ENCODE results near the gene RGS6.
A peak's percentile ranks its signal among the peaks of the same experiment; 100 is the strongest.

The RGS6 gene

GRCh38 chr14:72513965-72514659, 581.9 kb downstream of the RGS6 start:
- DNase-seq, result no peak

- no peak for DNase-seq
These were observed 582.4 kb downstream of the RGS6 start for GRCh38 chr14:72514660-72515025.

DNA sequence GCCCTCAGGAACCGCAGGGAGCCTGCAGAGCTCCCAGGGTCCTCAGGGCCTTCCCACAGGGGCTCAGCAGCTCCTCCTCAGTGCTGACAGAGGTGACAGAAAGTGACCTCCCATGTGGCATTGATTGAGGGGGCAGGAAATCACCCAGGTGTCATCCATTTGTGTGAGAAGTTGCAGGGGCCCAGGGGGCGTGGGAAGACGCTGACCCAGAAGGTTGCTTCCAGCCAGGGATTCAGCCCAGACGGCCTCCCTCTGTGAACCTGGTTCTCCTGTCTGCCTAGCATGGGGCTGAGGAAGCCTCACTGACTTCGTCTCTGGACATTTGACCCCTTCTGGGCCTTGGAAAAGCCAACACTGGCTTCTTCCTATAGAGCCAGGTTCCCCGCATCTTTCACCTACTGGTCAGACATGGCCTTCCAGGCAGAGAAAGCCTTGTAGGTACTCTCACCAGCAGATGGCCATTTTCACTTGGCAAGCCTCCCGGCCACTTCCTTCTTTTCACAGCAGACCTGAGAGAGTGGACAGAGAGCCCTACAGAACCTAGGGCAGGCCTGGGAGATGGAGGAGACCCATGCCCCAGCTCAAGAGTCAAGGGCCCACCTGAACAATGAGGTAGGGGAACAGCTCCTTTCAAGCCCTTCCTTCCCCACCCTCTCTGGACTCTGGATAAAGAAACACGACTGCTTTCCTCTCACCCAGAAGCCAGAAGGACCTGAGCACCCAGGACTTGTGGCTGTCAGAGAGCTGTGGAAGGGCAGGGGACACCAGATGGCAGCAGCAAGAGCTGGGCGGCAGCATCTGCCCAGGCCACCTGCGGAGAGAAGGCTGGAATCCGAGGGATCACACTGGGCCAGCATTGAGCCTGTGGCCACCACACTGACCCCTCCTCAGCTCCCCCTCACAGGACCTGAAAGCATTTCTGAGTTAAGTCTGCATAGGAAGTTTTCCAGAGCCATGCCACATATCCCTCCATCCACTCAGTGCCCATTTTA, 583.8 kb downstream of the RGS6 start:
- DNase-seq, result no peak

DNA sequence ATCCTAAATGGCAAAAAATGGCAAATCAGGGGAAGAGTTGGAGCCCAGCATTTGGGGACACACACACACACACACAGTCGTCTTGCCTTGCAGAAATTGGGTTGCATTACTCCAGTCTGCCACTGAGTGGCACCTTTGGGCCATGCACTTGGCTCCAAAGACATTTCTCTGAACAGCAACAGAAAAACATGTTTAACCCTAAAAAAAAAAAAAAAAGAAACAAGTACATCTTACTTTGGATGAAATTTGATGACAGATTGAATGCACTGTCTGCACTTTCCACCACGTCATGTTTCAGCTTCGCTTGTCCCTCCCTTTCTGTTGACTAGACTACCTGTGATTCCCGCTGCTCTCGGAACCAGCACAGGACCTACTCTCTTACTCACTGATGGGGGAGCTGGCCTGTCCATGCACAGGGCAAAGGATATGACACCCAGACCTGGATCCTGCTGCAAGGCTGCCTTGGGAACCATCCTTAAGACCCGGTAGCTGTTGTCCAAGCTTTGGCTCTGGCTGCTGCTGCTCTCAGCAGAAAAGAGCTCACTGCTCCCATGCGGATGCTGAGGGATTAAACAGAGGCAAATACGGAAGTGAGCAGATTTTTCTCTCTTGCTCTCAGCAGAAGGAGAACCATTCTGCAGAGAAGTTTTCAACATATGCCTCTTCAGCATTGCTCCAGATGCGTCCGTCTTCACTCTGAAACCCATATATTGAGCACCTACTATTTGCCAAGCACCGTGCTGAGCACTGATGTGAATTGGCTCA, 584.9 kb downstream of the RGS6 start:
- peak; percentile 55 for DNase-seq

DNA sequence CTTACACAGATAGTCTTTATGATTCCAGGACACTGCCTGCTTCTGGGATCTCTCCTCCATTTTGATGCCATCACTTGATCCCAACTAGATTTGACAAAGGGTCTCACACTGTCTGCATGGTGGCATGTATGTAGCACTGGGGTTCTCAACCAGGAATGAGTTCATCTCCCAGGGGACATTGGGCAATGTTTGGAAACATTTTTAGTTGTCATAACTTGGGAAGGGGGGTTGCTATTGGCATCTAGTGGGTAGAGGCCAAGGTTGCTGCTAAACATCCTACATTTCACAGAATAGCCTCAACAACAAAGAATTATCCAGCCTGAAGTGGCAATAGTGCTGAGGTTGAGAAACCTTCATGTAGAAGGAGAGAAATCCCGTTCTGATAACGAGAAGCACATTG, 585.5 kb downstream of the RGS6 start:
- DNase-seq, result no peak

DNA sequence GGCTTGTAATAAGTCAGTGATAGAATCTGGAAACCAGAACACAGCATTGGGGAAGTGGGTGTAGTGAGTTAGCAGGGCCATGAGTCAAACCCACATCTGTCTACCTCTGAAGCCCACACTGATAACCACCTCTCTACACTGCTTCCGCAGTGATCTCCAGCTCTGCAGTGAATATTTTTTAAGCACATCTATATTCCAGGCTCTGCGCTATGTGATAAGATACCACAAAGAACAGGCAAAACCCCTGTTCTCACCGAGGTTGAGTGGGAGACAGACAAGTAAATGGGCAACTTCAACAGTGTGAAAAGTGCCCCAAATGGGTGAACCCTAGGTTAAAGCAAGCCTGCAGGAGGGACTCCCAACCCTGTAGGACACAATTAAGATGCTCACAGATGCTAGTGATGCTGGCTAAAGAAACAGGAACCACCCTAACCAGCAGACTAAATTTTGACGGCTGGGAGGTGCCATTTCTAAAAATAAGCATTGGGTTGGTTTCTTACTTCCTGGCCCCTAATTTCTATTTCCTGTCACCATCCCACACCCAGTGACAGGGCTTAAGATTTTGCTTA, 586.7 kb downstream of the RGS6 start:
- no peak for DNase-seq

DNA sequence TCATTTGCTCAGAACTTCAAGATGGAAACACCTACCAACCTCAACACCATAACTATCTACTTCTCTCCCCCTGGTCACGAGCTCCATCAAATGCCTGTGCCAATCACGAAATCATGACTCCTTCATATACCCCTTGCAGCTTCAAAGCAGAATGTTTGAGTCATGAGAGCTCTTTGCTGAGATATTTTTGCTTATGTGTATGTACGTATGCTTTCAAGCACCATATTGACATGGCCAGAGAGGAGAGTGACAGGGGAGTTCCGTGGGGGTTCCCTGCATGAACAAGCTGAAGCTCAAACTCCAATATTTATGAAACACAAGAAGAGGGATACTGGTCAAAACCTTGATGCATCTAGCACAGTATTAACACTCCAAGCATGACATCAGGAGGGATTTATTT, 587.3 kb downstream of the RGS6 start:
- DNase-seq, result no peak

DNA sequence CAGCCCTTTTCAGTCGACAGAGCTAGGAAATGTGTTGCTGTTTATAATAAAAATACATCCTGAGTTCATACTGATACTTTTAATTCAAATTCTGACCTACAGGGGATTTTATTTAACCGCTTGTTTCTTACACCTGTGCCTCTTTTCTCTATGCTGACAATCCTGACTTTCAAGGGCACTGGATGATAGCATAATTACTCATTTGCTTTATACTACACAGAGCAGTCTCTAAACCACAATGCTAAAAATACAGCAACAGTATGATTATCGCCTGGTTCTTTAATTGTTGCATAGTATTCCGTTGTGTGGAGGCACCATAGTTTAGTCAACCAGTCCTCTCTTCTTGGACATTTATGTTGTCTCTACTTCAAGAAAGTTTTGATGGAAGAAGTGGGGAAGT, 588.8 kb downstream of the RGS6 start:
- no peak for DNase-seq

- DNase-seq, result no peak
These were observed 589.9 kb downstream of the RGS6 start for GRCh38 chr14:72521968-72522741.

DNA sequence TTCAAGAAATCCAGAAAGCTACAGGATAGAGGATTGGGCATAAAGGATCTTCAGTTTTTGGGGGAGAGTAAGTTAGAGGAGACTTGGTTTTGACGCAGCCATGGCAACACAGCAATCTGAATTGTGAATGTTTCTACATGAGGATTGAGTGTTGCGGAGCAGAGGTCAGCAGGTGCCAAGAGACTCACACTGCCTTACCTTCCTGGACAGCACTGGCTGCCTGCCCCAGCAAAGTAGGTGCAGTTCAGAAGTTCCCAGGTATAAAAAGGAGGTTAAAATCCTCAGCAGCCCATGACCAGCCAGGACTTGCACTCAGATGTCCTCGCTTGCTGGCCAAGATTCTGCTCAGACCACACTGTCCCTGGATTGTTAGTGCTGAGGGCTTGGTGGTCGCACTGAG, 590.6 kb downstream of the RGS6 start:
- no peak for DNase-seq

- DNase-seq, result no peak
These were observed 591.4 kb downstream of the RGS6 start for GRCh38 chr14:72523424-72524294.

DNA sequence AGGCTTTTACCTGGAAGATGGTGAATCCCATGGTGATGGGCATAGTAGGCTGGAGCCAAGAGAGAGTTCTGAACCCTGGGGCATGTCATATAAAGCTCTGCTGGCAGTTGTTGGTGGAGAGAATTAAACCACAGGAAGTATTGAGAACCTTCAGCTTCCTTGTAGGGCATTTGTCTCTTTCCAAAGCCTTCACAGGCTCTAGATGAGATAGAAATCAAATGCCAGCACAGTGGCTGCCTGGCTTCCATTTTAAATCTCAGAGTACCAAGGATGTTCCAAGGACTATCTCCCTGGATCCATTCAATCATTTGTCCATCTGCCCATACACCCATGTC, 592.0 kb downstream of the RGS6 start:
- no peak for DNase-seq

- DNase-seq, result no peak
These were observed 593.1 kb downstream of the RGS6 start for GRCh38 chr14:72525087-72525915.

DNA sequence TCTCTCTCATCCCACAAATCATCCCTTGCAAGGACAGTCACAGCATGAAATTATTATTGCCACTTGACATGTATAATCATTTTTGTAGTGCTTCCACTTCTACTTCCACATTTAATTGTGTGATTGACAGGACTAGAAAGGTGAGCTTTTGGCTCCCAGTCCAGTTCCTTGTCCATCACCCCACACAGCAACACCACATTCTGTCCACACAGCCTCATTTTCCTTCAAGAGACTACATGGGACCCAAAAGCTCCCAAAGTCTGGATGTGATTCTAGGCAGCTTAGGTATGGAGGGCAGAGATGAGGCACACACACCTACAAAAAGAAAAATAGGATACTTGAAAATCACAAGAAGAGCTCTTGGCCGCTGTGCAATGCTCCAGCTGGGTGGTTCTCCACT, 595.4 kb downstream of the RGS6 start:
- DNase-seq, result no peak

DNA sequence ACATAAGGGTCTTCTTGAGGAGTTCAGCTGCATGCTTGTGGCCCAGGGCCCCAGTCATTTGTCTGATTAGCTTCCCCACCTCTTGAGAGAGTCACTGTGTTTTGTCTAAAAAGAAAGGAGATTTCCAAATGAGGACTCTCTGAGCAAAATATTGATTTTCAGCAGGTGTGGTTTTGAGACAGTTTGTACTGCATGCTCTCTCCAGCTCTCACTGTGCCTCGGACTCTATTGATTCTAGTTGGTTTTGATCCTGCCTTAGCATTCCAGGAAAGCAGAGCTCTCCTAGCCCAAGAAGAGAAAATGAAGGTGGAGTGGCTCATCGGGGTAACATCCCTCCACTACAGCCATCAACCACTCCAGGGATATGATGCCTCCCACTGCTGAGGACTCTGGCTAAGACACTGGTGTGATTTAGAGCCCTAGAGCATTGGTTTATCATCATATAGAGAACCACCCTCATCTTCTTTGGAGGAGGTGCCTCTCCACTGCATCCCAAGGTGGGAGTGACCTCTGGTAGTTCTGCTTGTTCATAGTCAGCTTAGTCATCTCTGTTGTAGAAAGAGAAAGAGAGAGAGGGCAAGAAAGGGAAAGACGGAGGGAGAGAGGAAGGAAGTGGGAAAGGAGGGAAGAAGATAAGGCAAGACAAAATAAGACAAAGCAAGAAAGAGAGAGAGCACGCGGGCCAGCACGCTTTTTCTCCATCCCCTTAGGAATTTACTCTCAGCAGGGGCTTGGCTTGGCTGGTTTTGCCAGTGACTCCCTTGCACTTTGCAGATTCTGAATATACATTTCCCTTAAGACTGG, 596.0 kb downstream of the RGS6 start:
- DNase-seq, result no peak

DNA sequence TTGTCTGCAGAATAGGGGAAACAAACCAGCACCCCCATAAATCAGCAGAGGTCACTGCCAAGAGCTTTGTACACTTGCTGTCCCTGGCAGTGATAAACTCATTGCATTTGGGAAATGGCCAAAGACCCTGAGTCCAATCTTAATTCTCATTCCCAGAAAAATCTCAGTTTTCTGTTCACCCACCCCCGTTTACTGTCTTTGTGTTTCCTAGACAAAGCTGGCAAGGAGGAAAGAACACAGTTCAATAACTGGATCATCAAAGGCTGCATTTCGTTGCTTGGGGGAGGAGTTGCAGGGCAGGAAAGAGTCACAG, 596.6 kb downstream of the RGS6 start:
- DNase-seq, result no peak

- DNase-seq, result no peak
These were observed 600.6 kb downstream of the RGS6 start for GRCh38 chr14:72532686-72533454.

- no peak for DNase-seq
These were observed 603.3 kb downstream of the RGS6 start for GRCh38 chr14:72535485-72535884.

- no peak for DNase-seq
These were observed 606.2 kb downstream of the RGS6 start for GRCh38 chr14:72538387-72538786.

Data from NCI-H1105 treated with DMSO at 0.1 percent for 48 hours (cell line).